Measurements from ENCODE around the gene ZNF350.
"Not testable (repeated sequence)": the region's sequence is repeated elsewhere in the genome, so short reads cannot be mapped to it uniquely, and the experiment has no call there.

The ZNF350 gene

DNA sequence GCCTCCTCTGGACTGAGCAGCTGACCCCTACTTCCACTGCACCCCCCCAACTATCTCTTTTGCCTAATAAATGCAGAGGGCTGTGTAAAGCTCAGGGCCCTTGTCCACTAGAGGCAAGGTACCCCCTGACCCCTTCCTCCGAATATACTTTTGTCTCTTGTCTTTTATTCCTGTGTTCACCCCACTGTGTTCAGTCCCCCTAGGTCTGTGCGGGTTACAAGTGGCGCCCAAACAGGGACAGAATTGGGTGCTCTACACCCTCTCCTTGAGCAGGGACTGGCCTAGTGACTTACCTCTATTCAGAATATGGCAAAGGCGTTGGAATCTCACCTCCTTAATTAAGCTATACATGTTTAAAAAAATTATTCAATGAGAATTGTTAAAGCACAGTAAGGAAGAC, 15.0 kb downstream of the ZNF350 start:
- no peak for DNase-seq (ENCODE audit: low read depth)

DNA sequence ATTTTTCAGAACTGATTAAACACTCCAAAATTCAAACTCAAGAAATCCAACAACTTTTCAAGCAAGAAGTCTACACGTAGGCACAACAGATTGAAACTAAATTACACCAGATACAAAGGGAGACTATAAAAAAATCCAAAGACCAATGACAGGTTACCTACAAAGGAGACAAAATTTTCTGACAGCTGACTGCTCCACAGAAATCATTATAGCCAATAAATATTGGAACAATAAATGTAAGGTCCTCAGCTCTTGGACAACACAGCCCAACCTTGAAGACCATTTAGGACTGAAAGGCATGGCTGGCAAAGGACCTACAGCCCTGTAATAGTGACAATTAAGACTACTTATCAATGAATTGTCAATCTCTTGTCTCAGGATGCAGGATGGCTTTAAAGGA, 15.9 kb downstream of the ZNF350 start:
- no peak for DNase-seq (ENCODE audit: low read depth)

DNA sequence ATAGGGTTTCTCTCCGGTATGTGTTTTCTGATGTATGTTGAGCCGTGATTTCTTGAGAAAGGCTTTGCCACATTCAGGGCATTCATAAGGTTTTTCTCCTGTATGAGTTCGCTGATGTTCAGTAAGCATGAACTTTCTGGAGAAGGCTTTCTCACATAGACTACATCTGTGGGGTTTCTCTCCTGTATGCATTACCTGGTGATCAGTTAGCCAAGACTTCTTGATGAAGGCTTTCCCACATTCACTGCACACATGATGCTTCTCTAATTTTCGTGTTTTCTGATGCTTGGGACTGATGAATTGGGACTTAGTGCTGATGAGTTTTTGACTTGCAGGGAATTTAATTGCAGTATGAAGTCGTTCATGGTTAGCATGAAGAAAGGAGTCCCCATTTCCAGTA, 21.1 kb downstream of the ZNF350 start:
- no peak for DNase-seq (ENCODE audit: low read depth)

DNA sequence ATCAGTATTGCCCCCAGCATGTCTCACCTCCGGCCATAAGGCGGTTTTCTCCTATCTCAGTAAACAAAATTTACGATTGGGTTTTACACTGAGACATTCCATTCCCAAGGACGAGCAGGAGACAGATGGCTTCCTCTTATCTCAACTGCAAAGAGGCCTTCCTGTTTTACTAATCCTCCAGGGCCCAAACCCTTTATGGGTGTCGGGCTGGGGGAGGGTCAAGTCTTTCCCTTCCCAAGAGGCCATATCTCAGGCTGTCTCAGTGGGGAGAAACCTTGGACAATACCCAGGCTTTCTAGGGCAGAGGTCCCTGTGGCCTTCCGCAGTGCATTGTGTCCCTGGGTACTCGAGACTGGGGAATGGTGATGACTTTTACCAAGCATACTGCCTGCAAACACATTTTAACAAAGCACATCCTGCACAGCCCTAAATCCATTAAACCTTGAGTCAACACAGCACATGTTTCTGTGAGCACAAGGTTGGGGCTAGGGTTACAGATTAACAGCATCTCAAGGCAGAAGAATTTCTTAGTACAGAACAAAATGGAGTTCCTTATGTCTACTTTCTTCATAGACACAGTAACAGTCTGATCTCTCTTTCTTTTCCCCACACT, 25.9 kb downstream of the ZNF350 start:
- not testable (repeated sequence) for DNase-seq (ENCODE audit: low read depth)

DNA sequence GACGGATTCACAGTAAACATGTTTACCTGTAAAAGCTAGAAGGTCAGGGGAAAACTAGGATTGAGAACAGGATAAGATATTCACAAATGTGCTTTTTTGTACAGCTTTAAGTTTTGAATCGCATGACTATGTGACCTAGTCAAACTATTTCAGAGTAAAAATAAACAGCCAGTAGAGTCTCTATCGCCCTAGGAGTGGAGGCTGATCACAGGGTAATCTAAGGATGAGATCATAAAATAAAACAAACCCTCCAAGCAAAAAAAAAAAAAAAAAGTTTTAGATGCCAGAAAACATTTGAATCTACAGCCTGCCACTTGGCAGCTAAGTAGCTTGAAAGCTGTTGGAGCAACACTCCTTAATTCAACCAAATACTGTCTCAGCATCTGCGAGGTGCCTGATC, 26.8 kb downstream of the ZNF350 start:
- DNase-seq (ENCODE audit: low read depth): no peak

DNA sequence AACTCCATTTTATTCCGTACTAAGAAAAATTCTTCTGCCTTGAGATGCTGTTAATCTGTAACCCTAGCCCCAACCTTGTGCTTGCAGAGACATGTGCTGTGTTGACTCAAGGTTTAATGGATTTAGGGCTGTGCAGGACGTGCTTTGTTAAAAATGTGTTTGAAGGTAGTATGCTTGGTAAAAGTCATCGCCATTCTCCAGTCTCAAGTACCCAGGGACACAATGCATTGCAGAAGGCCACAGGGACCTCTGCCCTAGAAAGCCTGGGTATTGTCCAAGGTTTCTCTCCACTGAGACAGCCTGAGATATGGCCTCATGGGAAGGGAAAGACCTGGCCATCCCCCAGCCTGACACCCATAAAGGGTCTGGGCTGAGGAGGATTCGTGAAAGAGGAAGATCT, 28.8 kb downstream of the ZNF350 start:
- not testable (repeated sequence) for DNase-seq (ENCODE audit: low read depth)

DNA sequence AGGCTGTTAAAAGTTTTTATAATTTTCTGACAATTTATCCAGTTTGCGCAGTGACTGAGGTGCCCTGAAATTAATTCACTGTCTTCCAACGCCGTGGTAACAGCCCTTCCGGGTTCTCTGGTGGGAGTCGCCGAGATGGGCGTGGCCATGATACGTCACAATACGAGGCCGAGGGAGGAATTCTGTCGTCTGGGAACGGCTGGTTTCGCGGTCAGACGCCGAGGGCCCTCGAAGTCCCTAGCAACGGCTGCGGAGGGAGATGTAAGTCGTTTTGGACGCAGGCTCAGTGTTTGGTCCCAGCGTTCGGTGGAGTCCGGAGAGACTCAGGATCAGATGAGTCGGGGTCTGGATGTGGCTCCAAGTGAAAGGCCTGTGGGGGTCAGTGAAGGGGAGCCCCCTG, 37.7 kb downstream of the ZNF350 start:
- DNase-seq (ENCODE audit: low read depth): no peak

DNA sequence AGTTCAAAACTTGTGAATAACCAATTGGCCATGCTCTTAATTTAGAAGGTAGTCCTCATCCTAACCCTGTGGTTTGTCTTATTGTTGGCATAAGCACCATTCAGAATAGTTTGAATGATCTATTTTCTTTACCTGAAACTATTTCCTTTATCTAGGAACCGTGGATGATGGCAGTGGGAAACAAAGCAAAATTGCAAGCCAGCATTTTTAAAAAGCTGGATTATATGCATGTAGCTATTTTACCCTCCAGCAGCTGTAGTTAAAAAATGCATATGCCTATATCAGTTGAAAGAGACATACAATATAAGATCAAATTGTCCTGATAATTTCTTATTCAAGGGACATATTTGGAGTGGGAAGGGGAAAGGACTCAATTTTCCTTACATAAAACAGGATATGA, 40.0 kb downstream of the ZNF350 start:
- DNase-seq (ENCODE audit: low read depth): no peak

DNA sequence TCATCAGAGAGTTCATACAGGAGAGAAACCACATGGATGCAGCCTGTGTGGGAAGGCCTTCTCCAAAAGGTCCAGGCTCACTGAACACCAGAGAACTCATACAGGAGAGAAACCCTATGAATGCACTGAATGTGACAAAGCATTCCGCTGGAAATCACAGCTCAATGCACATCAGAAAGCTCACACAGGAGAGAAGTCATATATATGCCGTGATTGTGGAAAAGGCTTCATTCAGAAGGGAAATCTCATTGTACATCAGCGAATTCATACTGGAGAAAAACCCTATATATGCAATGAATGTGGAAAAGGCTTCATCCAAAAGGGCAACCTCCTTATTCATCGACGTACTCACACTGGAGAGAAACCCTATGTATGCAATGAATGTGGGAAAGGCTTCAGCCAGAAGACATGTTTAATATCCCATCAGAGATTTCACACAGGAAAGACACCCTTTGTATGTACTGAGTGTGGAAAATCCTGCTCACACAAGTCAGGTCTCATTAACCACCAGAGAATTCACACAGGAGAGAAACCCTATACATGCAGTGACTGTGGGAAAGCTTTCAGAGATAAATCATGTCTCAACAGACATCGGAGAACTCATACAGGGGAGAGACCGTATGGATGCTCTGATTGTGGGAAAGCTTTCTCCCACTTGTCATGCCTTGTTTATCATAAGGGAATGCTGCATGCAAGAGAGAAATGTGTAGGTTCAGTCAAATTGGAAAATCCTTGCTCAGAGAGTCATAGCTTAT, 41.7 kb downstream of the ZNF350 start:
- DNase-seq (ENCODE audit: low read depth): no peak

DNA sequence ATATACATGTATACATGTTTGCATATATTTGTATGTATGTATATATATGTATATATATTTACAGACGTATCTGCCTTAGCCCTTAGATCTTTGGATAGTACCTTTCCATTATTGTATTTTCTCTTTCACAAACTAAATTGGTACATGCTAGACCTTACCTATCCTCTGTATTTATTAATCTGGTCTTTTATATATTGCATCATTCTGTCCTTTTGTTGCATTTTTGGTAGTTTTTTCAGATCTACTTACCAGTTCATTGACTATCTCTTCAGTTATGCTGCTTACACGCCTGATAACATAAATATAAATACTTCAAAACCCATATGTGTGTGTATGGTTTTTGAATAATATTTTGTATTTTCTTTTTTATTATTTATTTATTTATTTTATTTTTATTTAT, 47.7 kb downstream of the ZNF350 start:
- DNase-seq (ENCODE audit: low read depth): no peak

DNA sequence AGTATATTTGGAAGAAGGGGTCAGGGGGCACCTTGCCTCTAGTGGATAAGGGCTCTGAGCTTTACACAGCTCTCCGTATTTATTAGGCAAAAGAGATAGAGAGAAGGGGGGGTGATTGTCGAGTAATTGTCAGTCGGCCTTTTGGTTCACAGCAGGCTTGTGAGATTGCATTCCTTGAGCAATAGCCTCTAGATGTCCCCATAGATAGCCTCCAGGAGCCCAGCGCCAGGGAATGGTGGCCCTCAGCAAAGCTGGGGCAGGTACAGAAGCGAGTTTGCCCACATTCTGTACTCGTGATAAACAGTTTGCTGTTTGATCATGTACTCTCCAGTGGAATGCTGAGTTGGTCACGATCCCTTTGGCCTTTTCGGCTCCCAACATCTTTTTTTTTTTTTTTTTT, 54.7 kb downstream of the ZNF350 start:
- no peak for DNase-seq (ENCODE audit: low read depth)

DNA sequence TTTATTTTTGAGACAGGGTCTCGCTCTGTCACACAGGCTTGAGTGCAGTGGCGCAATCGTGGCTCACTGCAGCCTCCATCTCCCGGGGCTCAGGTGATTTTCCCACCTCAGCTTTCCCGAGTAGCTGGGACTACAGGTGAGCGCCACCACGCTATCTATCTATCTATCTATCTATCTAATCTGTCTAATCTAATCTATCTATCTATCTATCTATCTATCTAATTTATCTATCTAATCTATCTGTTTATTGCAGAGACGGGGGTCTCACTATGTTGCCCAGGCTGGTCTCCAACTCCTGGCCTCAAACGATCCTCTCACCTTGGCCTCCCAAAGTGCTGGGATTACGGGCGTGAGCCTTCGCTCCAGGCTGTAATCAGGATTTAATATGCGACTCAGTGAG, 58.8 kb downstream of the ZNF350 start:
- no peak for DNase-seq (ENCODE audit: low read depth)

DNA sequence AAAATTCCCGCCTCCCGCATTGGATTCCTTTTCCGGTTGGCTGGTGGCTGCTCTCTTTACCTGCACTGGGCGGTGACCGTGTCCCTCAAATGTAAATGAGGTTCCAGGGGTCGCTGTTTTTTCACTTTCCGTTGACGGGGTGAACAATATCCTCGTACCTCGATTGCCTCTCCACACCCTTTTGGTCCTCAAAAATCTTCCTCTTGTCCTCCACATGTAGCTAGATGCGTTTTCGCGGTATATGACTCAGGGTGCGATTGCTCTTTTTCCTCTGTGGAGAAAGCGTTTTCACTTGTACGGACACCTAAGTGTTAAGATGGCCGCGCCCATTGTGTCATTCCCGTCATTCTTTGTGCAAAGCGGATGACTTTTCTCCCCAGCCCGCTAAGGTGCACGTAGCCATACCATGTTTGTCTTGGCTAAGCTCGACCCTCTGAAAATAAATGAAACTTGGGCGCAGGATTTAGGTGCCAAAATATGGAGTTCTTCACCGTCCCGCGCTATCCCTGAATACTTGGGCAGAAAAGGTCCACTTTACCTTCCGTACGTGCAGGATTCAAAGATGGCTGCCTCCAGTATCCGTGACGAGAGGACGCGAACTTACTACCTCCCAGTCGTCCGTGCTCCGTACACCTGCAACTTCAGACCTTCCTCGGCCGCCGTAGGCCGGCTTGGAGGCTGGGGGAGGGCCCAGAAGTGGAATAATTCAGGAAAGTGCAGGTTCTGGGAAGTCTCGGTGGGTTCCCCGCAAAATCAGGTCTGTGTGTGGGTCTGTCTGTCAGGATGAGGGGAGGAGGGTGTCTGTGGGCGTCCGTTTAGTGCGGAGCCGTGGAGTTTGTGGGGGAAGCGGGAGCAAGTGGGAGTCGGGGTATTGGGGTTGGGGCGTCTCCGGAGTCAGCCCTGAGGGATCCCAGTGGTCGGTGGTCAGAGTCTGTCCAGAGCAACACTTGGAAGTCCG, 59.6 kb downstream of the ZNF350 start, which contains the start of gene ZNF613:
TSS of gene ZNF613 (plus strand) at position 689 of the 958 bp plus-strand sequence. CDS start 8,749 bp downstream, outside the sequence.
- DNase-seq (ENCODE audit: low read depth): peak; percentile 74

DNA sequence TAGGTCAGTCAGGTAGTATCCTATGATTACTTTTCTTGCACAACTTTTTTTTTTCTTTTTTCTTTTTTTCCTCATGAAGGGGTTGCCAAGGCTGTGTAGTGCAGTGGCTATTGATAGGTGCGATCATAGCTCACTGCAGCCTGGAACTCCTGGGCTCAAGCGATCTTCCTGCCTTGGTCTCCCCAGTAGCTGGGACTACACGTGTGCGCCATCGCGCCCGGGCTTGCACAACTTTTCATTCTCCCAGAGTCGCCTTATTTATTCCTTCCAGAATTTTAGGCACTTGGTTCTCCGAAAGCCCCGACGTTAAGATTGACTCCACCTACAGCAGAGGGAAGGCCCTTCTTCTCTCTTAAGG, 60.2 kb downstream of the ZNF350 start:
- DNase-seq (ENCODE audit: low read depth): no peak

DNA sequence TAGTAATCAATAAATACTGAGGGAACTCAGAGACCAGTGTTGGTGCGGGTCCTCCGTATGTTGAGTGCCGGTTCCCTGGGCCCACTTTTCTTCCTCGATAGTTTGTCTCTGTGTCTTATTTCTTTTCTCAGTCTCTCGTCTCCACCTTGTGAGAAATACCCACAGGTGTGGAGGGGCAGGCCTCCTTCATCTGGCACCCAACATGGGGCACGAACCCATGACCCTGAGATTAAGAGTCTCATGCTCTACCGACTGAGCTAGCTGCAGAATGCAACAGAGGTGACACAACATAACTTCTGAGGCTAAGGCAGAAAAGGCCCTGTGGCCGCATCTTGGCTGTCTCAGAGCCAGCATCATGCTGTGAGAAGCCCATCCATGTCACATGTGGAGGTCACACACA, 64.7 kb downstream of the ZNF350 start:
- DNase-seq (ENCODE audit: low read depth): no peak

DNA sequence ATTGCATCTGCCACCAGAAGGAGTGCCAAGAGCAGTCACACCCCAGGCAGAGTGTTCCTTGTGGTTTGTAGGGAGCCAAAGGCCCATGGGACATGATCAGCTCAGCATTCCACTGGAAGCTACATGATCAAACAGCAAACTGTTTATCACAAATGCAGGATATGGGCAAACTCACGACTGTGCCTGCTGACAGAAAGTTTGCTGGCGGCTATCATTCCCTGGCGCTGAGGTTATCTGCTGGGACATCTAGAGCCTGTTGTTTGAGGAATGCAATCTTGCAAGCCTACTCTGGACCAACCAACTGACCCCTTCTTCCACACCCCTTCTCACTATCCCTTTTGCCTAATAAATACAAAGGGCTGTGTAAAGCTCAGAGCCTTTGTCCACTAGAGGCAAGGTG, 67.0 kb downstream of the ZNF350 start:
- DNase-seq (ENCODE audit: low read depth): no peak

DNA sequence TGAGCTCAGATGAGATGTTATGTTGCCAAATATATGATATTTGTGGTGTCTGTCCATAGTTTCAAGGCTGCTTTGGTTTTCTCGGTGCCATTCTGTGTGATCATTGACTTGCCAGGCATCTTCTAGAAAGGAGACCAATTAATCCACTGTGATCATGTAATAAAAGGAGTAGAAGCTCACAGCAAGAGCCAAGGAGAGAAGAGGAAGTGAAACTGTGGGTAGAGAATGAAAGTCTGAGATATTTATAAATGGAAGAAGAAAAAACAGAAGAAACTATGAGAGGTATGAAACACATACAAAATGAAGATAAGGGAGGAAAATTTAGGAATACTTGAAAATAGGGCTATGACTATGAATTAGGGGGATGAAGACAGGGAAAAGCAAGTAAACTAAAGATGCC, 70.5 kb downstream of the ZNF350 start:
- no peak for DNase-seq (ENCODE audit: low read depth)

DNA sequence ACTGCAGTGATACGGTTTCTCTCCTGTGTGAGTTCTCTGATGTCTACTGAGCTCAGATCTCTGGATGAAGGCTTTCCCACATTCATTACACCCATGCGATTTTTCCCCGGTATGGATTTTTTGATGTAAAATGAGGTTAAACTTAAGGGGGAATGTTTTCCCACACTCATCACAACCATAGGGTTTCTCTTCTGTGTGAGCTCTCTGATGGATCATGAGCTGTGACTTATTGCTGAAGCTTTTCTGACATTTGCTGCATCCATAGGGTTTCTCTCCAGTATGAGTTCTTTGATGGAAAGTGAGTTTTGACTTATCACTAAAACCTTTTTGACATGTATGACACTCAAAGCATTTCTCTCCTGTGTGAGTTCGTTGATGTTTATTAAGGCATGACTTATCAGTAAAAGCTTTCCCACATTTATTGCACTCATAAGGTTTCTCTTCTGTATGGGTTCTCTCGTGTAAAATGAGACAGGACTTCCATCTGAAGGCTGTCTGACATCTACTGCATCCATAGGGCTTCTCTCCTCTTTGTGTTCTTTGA, 71.2 kb downstream of the ZNF350 start:
- no peak for DNase-seq (ENCODE audit: low read depth)

Data from activated T-cell treated with anti-CD3 and anti-CD28 coated beads for 1 hour (primary cell).